Spleen (tissue), 11 donors: ENCODE measurements around the gene SPINK8. TPM values are rescaled to one million over a fixed set of nuclear protein-coding genes. Genes with fewer than 3 reads are reported as not detected.
"Not testable (repeated sequence)": the region's sequence is repeated elsewhere in the genome, so short reads cannot be mapped to it uniquely, and the experiment has no call there.

Experiments used
- DNase-seq: peaks from one replicate; pipeline ENCODE4 v3.0.0-alpha.2; 2020
- H3K27ac ChIP-seq, 8 donors: fragments of 200-600 bp; sonication (generic) in 7 of 8; 1 replicate in 4 of 8; 2 replicates in 4 of 8; pipeline versions ENCODE4 v1.5.0 to v1.8.0; 2016 to 2021; ENCODE audit warnings: inconsistent platforms in 4 of 8, mild to moderate bottlenecking in 4 of 8, moderate library complexity in 1 of 8
- H3K27me3 ChIP-seq, 7 donors: fragments of 200-600 bp; sonication (generic) in 6 of 7; replicated peaks in 1 of 7; 1 replicate in 4 of 7; 2 replicates in 3 of 7; pipeline versions ENCODE4 v1.5.0 to v1.8.0; 2016 to 2021; ENCODE audit warnings: inconsistent platforms in 3 of 7, mild to moderate bottlenecking in 1 of 7
- H3K36me3 ChIP-seq, 6 donors: fragments of 200-600 bp; sonication (generic) in 5 of 6; 1 replicate in 4 of 6; 2 replicates in 2 of 6; pipeline versions ENCODE4 v1.5.0 to v1.8.0; 2016 to 2021; ENCODE audit warnings: inconsistent platforms in 2 of 6
- H3K4me1 ChIP-seq, 6 donors: fragments of 200-600 bp; sonication (generic) in 5 of 6; 1 replicate in 3 of 6; 2 replicates in 3 of 6; pipeline versions ENCODE4 v1.5.0 to v1.8.0; 2016 to 2021; ENCODE audit warnings: inconsistent platforms in 3 of 6
- H3K4me3 ChIP-seq, 8 donors: fragments of 200-600 bp; sonication (generic) in 7 of 8; 1 replicate in 4 of 8; 2 replicates in 4 of 8; pipeline versions ENCODE4 v1.5.0 to v1.8.0; 2016 to 2021; ENCODE audit warnings: inconsistent platforms in 4 of 8, mild to moderate bottlenecking in 4 of 8, moderate library complexity in 2 of 8
- H3K9me3 ChIP-seq, 8 donors: fragments of 200-600 bp; sonication (generic) in 7 of 8; 1 replicate in 4 of 8; 2 replicates in 4 of 8; pipeline versions ENCODE4 v1.5.0 to v1.8.0; 2016 to 2021; ENCODE audit warnings: inconsistent platforms in 4 of 8
- POLR2A ChIP-seq, 3 donors: fragments of 450-650 bp; IDR thresholded peaks; one replicate each; pipeline ENCODE4 v1.5.1; 2017; ENCODE audit warnings: antibody characterized with exemption in 3 of 3, mild to moderate bottlenecking in 1 of 3
- POLR2AphosphoS5 ChIP-seq, 3 donors: sonication (generic); formaldehyde crosslinking; IDR thresholded peaks; one replicate each; pipeline ENCODE4 v1.5.1; 2017; ENCODE audit warnings: antibody characterized with exemption in 3 of 3
- WGBS, 5 donors: extraction: QIAGEN DNeasy Blood & Tissue Kit in 3 of 5; methylation state at CpG; one replicate each; pipeline versions ENCODE4 v1.1.5 to v1.1.7; 2013 to 2018; 5-methylcytosine and 5-hydroxymethylcytosine counted together
- intact Hi-C: fragments of 100-400 bp; cut with DNase I; formaldehyde crosslinking; loops from one replicate; pipeline ENCODE4 v1.15.0; 2023; ENCODE audit warnings: low total_unique reads
- polyA plus RNA-seq, 3 donors: library from polyadenylated mRNA; stranded (reverse); fragments of 200-250 nt; gene quantifications; one replicate each; pipeline ENCODE4 v1.2.1, GENCODE V29; 2013
- total RNA-seq, 7 donors: library from RNA; depleted of rRNA in 3 of 7; stranded (reverse); fragments of >200 nt in 3 of 7; fragmentation: NEBNext Ultra II Directional in 4 of 7; extraction: Animal tissue kit (Norgen Biotek cat#: 25700) in 4 of 7; gene quantifications; one replicate each; pipeline versions ENCODE4 v1.1.0 to v1.2.1, GENCODE V29; 2016 to 2021
- TF ChIP-seq, protein P1 (sequence below), 11 experiments: fragments of 200-600 bp in 7 of 11; fragments of 450-650 bp in 4 of 11; sonication (generic) in 4 of 11; IDR thresholded peaks in 8 of 11; conservative IDR thresholded peaks in 3 of 11; 1 replicate in 7 of 11; 2 replicates in 4 of 11; pipeline versions ENCODE4 v1.4.0 to v1.8.0; 2016 to 2021; ENCODE audit warnings: antibody characterized with exemption in 11 of 11, inconsistent platforms in 4 of 11, mild to moderate bottlenecking in 1 of 11
- donor health status: healthy with polysubstance abuse.
- donor health status: DM: no; HTN: no; CAD: no; lungs with moderate emphysema.
- donor health status: DM: no; HTN: no; CAD: no.
- donor health status: Bipolar disorder and iron deficiency.
- donor health status: healthy.
- donor health status: DM: no; HTN: no; CAD: no.
- donor health status: DM: yes; HTN: yes; CAD: no.

SPINK8 gene
- total and polyA plus RNA-seq, 10 donors: 0.35 to 6.1 (median 0.52) TPM; not detected in 7

DNA sequence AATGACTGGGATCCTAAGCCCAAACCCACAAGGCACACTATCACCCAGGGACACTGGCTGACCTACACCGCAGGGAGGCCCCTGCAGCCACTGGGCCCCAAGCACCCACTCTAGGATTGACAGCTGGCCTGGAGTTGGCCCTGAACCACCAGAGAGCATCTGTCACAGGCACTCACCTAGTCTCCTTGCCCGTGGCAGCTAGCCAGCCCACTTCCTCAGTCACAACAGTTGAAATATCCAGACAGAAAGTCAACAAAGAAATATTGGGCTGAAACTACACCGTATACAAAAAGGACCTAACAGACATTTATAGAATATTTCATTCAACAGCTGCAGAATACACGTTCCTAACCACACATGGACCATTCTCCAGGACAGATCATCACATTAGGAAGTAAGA, 5.2 kb upstream of the SPINK8 start:
- Histone ChIP-seq H3K27ac (no peak overlapping the region), H3K4me3 (no peak overlapping the region), H3K36me3 (no peaks in the 10 kb centered on the region), H3K4me1 (peaks cover 0 to 15% (median 0%) of the 10 kb centered on the region in 6 donors), H3K27me3 (peaks cover 0 to 20% (median 0%) of the 10 kb centered on the region in 7 donors), H3K9me3 (peaks cover 0 to 3% (median 0%) of the 10 kb centered on the region in 8 donors)
- WGBS, 5 donors: 11 to 35% (median 29%) methylated on average over 3 to 4 of the region's 4 CpGs
- intact Hi-C loops: no loop called here
- no peak for DNase-seq
- TF ChIP-seq, protein P1, sequence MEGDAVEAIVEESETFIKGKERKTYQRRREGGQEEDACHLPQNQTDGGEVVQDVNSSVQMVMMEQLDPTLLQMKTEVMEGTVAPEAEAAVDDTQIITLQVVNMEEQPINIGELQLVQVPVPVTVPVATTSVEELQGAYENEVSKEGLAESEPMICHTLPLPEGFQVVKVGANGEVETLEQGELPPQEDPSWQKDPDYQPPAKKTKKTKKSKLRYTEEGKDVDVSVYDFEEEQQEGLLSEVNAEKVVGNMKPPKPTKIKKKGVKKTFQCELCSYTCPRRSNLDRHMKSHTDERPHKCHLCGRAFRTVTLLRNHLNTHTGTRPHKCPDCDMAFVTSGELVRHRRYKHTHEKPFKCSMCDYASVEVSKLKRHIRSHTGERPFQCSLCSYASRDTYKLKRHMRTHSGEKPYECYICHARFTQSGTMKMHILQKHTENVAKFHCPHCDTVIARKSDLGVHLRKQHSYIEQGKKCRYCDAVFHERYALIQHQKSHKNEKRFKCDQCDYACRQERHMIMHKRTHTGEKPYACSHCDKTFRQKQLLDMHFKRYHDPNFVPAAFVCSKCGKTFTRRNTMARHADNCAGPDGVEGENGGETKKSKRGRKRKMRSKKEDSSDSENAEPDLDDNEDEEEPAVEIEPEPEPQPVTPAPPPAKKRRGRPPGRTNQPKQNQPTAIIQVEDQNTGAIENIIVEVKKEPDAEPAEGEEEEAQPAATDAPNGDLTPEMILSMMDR (IDR thresholded peaks at IDR 0.05 in 8 of 11, conservative IDR thresholded peaks at IDR 0.05 in 3 of 11): no peak
- TF ChIP-seq POLR2AphosphoS5 (IDR thresholded peaks at IDR 0.05): no peak
- TF ChIP-seq POLR2A (IDR thresholded peaks at IDR 0.05): no peak

DNA sequence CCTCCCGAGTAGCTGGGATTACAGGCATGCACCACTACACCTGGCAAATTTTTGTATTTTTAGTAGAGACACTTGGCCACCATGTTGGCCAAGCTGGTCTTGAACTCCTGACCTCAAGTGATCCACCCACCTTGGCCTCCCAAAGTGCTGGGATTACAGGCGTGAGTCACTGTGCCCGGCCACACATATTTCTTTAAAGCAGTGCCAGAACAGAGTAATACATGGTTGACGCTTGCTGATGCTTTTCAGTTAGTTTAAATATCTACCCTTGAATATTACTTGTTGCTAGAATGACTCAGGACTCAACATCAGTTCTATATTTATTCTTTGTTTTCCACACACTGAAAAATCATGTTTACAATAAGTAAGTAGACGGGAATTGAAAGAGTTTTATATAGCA, 4.1 kb upstream of the SPINK8 start:
- H3K4me3 ChIP-seq, DNase-seq, H3K36me3 ChIP-seq, H3K9me3 ChIP-seq, intact Hi-C loops, H3K27ac ChIP-seq: not testable (repeated sequence)
- peaks cover 0 to 20% (median 0%) of the 10 kb centered on the region in 7 donors for H3K27me3 ChIP-seq
- WGBS, 5 donors: 81 to 91% (median 86%) methylated on average over 5 of the region's 5 CpGs
- H3K4me1 ChIP-seq: peaks cover 0 to 15% (median 0%) of the 10 kb centered on the region in 6 donors

DNA sequence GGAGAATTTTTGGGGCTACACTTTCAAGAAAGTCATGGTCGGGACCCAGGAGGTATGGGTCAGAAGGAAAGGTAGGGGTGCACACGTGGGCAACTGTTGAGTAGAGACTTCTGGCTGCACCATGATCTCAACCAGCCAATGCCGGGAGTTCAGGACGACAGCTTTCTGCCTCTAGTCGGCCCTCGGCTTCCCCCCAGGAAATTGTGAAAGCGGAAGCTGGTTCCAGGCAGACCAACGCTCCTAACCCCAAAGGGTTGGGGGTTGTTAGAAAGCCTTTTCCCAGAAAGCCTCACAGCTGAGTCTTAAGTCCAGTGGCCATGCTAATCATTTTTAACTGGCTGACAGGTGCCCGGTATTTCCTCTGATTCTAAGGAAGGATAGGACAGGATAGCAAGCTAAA, 1.8 kb upstream of the SPINK8 start:
- DNase-seq: peak; percentile 77
- H3K36me3 ChIP-seq, H3K9me3 ChIP-seq, intact Hi-C loops: not testable (repeated sequence)
- Histone ChIP-seq H3K4me3 (peak overlapping the region in 1 of 8 donors; percentile 32), H3K27ac (peak overlapping the region in 5 of 8 donors; percentile 11 to 77 (median 68)), H3K27me3 (peaks cover 0 to 20% (median 0%) of the 10 kb centered on the region in 7 donors), H3K4me1 (peaks cover 0 to 15% (median 0%) of the 10 kb centered on the region in 6 donors)
- 22 to 70% (median 43%) methylated on average over 9 of the region's 9 CpGs for WGBS, 5 donors

GRCh38 chr3:48334605-48335004, 1.1 kb upstream of the SPINK8 start:
- no peak for DNase-seq
- Histone ChIP-seq H3K4me3 (peak overlapping the region in 1 of 8 donors; percentile 32), H3K36me3 (no peaks in the 10 kb centered on the region), H3K9me3 (peaks cover 0 to 3% (median 0%) of the 10 kb centered on the region in 8 donors), H3K4me1 (peaks cover 0 to 15% (median 0%) of the 10 kb centered on the region in 6 donors), H3K27me3 (peaks cover 0 to 20% (median 0%) of the 10 kb centered on the region in 7 donors), H3K27ac (peak overlapping the region in 4 of 8 donors; percentile 11 to 77 (median 72))
- TF ChIP-seq, protein P1 (IDR thresholded peaks at IDR 0.05 in 8 of 11, conservative IDR thresholded peaks at IDR 0.05 in 3 of 11): no peak
- TF ChIP-seq POLR2A (IDR thresholded peaks at IDR 0.05) (no peak), POLR2AphosphoS5 (IDR thresholded peaks at IDR 0.05) (no peak)
- WGBS, 5 donors: 77 to 87% (median 78%) methylated on average over 3 of the region's 3 CpGs
- intact Hi-C loops: no loop called here

- H3K36me3 ChIP-seq, H3K9me3 ChIP-seq, H3K27ac ChIP-seq, intact Hi-C loops, DNase-seq, H3K4me3 ChIP-seq: not testable (repeated sequence)
- 78 to 96% (median 92%) methylated on average over 9 to 10 of the region's 10 CpGs for WGBS, 5 donors
- Histone ChIP-seq H3K27me3 (peaks cover 0 to 12% (median 0%) of the 10 kb centered on the region in 7 donors), H3K4me1 (peaks cover 0 to 15% (median 0%) of the 10 kb centered on the region in 6 donors)
These were observed 1.6 kb downstream of the SPINK8 start for GRCh38 chr3:48331706-48332435.
